GM21825 (cell line): ENCODE data around the gene PRND.
"Not testable (repeated sequence)": the region's sequence is repeated elsewhere in the genome, so short reads cannot be mapped to it uniquely, and the experiment has no call there.

Source experiments
- ATAC-seq: cut with Tn5 transposase; IDR thresholded peaks from one replicate; pipeline ENCODE4 v1.9.1; 2021; ENCODE audit warnings: mild to moderate bottlenecking, moderate library complexity; ENCODE audit not compliant: unreplicated experiment

The PRND gene

GRCh38 chr20:4708036-4708435 lies 13.7 kb upstream of the PRND start:
- ATAC-seq, result no peak

- no peak for ATAC-seq
These were observed 12.9 kb upstream of the PRND start for GRCh38 chr20:4708856-4709255.

- ATAC-seq, result no peak
These were observed 12.2 kb upstream of the PRND start for GRCh38 chr20:4709261-4710105.

- no peak for ATAC-seq
These were observed 11.6 kb upstream of the PRND start for GRCh38 chr20:4710106-4710475.

GRCh38 chr20:4711511-4711910 lies 10.2 kb upstream of the PRND start:
- no peak for ATAC-seq

GRCh38 chr20:4713401-4713800 lies 8.3 kb upstream of the PRND start:
- ATAC-seq, result no peak

GRCh38 chr20:4714818-4715217 lies 6.9 kb upstream of the PRND start:
- ATAC-seq, result no peak

- ATAC-seq, result no peak
These were observed 3.7 kb upstream of the PRND start for GRCh38 chr20:4717816-4718570.

GRCh38 chr20:4719190-4719589 lies 2.5 kb upstream of the PRND start:
- no peak for ATAC-seq

- peak; percentile 83 for ATAC-seq
These were observed 1.4 kb upstream of the PRND start for GRCh38 chr20:4720041-4720976.

- ATAC-seq, result no peak
These were observed 746 bp upstream of the PRND start for GRCh38 chr20:4720977-4721349.

GRCh38 chr20:4722571-4722970 lies 862 bp downstream of the PRND start:
- no peak for ATAC-seq

GRCh38 chr20:4722993-4723392 lies 1.3 kb downstream of the PRND start:
- ATAC-seq, result no peak

- not testable (repeated sequence) for ATAC-seq
These were observed 1.8 kb downstream of the PRND start for GRCh38 chr20:4723553-4723952.

- ATAC-seq, result no peak
These were observed 3.0 kb downstream of the PRND start for GRCh38 chr20:4724459-4725262.

- ATAC-seq, result no peak
These were observed 3.5 kb downstream of the PRND start for GRCh38 chr20:4725263-4725550.

- no peak for ATAC-seq
These were observed 5.1 kb downstream of the PRND start for GRCh38 chr20:4726710-4727397.

GRCh38 chr20:4728120-4728760 lies 6.5 kb downstream of the PRND start:
- ATAC-seq, result no peak

GRCh38 chr20:4729265-4729664 lies 7.6 kb downstream of the PRND start:
- ATAC-seq, result no peak

- no peak for ATAC-seq
These were observed 9.1 kb downstream of the PRND start for GRCh38 chr20:4730780-4731179.
